Measurements from ENCODE around the gene ANKRD30A.
"Not testable (repeated sequence)": the region's sequence is repeated elsewhere in the genome, so short reads cannot be mapped to it uniquely, and the experiment has no call there.

The ANKRD30A gene

DNA sequence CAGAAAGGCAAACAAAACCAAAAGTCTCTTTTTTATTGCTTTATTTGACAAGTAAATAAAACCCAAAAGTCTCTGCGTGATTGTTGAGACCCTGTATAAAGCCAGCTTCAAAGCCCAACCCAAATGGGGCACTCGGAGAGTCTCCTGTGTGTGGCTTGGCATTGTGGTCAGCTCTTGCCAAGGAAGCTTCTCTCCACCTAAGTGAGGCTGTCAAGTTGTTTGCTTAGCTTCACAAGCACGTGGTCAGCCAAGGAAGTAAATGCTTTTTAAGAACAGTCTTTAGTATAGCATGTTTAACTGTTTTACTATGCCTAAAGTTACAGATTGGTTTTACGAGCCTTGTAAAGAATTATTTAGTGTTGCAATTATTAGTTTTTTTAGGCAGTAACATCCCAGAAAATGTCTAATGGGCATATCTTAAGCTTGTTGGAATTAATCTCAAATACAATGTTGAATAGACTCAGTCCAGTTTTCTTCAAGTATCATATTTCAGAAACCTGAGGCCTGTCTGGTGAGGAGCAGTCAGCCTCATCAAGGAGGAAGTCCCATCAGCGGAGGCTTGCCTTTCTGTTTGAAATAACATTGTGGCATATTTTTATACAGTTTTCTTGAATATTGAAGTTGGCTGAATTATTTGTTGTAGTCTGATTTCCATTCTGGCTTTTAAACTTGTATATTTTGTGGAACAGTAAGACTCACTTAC lies 144.3 kb downstream of the ANKRD30A start:
- no peak for DNase-seq

DNA sequence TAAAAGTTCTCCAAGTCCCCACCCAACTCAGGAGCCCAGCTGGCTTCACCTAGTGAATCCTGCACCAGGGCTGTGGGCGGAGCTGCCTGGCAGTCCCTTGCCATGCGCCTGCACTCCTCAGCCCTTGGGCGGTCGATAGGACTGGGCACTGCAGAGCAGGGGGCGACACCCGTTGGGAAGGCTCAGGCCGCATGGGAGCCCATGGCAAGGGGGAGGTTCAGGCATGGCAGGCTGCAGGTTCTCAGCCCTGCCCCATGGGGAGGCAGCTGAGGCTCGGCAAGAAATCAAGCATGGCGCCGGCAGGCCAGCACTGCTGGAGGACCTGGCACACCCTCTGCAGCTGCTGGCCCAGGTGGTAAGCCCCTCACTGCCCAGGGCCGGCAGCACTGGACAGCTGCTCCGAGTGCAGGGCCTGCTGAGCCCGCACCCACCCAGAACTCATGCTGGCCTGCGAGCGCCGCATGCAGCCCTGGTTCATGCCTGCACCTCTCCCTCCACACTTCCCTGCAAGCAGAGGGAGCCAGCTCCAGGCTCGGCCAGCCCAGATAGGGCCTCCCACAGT lies 149.9 kb downstream of the ANKRD30A start:
- no peak for DNase-seq

DNA sequence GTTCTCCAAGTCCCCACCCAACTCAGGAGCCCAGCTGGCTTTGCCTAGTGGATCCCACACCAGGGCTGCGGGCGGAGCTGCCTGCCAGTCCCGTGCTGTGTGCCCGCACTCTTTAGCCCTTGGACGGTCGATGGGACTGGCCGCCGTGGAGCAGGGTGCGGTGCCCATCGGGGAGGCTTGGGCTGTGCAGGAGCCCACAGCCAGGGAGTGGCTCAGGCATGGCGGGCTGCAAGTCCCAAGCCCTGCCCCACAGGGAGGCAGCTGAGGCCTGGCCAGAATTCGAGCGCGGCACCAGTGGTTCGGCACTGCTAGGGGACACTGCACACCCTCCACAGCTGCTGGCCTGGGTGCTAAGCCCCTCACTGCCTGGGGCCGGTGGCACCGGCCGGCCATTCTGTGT lies 159.7 kb downstream of the ANKRD30A start:
- DNase-seq = no peak

DNA sequence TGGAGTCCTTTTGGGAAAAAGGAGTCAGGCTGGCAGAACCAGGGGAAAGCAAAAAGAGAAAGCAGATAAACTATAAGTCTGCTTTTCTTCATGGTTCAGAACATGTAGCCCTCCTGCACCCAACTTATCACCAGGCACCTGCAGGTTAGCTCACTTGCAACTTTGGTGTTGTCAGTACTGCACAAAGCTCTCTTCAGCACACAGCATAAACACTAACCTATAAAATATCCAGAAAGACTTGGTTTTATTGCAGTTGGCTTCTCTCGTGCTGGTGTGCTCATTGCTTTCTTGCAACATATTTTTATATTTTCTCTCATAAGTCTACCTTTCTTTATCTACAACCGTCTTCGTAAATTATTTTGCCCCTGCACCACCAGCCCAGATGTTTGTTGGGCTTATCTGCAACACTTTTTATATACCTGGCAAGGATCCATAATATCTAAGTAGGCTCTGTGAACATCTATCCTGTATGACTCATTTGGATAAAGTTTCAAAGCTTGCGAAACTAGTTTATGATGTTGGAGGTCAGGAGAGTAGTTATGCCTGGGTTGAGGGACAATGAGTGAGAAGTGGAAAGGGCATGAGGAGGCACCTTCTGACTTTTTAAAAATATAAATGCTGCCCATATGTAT lies 164.6 kb downstream of the ANKRD30A start:
- DNase-seq = no peak

DNA sequence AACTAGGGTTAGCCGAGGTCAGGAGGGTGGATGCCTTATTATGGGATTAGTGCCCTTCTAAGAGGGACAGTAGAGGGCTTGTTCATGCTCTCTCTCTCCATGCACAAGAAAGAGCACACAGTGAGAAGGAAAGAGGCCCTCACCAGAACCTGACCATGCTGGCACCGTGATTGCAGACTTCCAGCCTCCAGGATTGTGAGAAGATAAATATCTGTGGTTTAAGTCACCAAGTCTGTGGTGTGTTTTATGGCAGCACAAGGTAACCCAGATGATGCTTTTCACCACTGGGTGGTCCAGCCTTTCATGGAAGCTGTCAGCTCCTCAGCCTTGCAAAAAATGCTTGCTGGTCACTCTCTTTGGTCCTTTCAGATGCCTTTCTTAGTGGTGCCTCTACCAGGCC lies 175.9 kb downstream of the ANKRD30A start:
- no peak for DNase-seq

DNA sequence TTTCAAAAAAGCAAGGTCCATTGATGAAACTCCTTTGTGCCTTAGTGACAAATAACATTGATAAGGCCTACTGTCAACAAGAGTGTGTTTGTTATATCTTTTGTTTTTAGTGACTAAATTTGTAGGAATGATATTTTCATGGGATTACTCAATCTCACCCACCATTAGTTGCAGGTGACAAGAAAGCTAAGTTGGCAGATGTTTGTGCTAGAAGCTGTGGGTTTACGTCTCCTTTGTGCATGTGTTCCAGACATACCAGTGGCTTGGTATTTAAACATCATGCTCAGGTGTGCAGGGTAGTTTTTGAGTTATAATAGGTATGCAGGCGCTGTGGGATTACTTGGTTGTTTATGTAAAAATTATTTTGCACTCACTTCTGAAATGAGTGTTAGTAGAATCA lies 178.6 kb downstream of the ANKRD30A start:
- no peak for DNase-seq

DNA sequence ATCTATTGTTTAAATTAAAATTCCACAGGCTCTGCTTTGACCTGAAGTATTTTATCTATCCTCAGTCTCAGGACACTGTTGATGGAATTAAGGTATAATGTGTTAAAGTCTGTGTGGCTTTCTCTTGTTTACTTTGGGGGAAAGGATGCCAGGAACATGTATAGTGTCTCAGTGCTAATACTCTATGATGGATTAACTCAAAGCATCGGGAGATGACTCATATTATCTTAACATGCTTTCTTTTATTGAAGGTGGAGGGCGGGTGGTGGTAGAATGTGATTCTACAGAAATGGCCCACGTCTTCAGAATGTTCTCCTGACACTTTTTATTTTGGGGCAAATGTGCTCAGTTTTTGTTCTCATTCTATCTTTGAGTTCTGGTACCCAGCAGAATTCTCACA lies 189.0 kb downstream of the ANKRD30A start:
- DNase-seq = no peak

DNA sequence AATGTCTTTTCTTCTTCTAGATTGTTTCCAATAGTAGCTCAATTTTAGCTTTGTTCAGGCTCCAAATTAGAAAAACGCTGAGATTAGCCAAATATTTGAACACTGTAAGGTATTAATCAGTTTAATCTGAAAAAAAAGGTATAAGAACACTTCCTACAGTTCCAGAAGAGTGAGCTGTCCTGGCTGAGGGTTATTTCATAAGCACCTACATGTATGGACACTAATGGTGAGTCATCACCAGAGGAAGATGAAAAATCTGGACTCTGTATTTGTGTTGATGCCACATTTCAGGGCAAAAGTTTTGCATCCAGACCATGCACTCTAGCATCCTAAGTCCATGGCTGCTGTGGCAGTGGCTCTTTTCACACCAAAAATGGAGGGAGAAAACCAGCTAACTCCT lies 189.5 kb downstream of the ANKRD30A start:
- no peak for DNase-seq

DNA sequence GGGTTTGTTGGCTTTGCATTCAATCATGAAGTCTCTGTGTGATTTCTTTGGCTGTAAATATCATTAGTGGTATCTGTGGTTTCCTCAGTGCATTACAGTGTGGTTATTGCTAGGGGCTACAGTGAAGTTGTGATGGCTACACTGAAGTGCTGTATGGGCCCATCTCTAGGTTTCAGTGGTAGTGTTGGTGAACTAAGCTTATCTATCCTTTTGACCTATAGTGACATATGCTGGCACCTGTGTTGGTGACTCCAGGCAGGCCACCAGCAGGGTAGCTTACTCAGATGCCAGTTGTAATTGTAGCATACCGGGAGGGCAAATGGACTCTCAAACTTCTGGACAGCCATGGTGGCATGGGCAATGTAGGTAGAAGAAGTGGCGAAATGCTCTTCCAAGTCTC lies 219.0 kb downstream of the ANKRD30A start:
- DNase-seq = no peak

DNA sequence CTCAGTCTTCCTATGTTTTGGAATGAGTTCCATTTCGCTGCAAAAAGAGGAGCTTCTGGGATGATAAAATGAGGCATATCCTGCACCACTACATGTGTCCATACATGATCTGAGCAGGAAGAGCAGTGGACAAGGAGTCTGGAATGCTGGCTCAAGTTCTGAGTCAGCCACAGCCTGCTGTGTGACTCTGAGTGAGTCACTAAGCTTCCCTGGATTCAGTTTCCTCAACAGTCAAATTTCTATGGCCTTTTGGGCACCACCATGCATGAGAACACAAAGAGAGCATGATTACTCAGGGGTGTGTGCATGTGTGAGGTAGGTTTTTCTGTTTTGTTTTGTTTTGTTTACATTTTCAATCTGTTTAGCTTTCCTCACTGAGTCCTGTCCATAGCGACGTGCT lies 254.6 kb downstream of the ANKRD30A start:
- no peak for DNase-seq

DNA sequence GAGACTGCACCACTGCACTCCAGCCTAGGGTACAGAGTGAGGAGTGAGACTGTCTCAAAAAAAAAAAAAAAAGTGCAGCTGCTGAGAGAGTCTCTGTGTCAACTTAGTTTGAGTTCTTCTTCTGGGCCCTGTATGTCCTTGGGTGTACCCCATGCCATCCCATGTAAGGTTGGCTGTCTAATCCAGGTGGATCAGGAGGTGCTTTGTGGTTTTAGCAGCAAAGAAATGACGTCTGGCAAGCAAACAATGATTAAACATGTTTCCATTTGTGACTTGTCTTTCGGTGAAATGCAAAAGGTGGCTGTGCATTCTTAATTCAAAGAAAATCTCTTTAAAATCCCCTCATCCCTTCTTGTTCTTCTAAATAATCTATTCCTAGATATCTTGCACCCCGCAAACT lies 255.9 kb downstream of the ANKRD30A start:
- no peak for DNase-seq

DNA sequence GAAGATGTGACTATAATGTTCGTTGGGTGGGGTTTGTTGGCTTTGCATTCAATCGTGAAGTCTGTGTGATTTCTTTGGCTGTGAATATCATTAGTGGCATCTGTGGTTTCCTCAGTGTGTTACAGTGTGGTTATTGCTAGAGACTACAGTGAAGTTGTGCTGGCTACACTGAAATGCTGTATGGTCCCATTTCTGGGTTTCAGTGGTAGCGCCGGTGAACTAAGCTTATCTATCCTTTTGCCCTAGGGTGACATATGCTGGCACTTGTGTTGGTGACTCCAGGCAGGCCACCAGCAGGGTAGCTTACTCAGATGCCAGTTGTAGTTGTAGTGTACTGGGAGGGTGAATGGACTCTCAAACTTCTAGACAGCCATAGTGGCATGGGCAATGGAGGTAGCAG lies 259.5 kb downstream of the ANKRD30A start:
- DNase-seq = no peak

DNA sequence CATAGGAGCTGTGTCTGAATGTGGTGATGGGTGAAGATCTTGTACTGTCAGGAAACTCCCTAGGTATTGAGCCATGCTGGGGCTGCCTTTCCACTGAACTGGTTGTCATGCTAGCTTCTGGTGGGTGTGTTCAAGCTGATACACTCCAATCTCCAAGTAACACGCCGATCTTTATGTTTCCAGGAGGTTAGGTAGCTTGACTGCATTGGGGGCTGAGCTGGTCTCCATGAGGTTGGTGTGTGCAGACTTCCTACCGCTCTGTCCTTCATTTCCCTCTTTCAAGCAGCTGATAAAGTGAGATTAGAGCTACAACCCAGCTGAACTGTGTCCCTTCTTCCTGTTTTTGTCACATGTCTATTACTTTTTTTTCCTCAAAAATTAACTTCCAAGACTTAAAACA lies 265.5 kb downstream of the ANKRD30A start:
- DNase-seq = no peak

DNA sequence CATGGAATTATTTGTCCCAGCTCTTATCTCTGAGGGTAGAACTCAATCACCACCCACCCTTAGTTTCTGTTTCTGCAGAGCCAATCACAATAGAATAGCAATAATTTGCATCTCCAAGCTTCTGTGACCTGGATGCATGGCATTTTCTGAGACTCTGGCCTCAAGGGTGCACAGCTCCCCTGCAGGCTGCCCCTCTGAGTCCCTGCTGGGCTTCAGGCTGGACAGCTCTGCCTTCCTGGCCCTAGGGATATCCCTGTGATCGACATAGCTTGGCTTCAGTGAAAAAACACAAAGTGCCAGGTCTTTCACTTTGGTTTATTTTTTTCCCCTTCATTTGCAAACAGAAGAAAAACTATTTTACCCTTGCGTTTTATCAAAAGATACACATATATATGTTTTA lies 275.4 kb downstream of the ANKRD30A start:
- DNase-seq = not testable (repeated sequence)

DNA sequence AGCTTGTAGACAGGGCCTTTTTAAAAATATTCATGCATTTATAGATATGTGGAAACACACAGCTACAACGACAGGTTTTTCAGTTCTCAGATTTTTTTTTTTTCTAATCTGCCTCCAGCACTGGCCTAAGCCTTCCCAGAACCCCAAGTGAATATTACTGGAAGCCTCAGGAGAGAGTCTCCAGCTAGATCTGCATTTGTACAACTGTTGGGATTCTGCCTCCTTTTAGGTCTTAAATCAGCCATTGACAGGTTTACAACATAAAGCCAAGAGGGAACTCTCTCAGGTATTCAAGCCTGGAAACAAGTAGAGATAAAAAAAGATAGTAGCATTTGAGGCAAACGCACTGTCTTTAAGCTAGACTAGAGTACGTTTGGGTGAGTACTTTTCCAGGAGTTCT lies 275.8 kb downstream of the ANKRD30A start:
- no peak for DNase-seq

DNA sequence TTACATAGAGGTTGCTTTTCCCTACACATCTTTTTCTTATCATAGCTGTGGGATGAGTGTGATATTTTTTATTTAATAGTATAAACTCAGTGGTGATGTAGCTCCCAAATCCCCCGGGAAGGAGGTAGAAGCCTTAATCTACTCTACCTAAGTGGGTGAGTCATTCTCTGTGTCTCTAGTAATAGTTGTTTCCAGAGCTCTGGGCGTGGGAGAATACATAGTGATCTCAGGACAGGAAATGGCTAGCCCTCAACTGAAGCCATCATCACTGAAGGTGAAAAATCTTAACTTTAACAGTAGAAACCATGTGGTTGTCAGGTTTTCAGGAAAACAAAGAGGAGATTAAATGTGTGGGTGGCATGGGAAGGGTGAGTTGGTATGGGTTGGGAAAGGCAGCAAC lies 278.4 kb downstream of the ANKRD30A start:
- DNase-seq = no peak

Measured in NCI-H774 (cell line).